NCI-H526 treated with DMSO at 0.1 percent for 48 hours (cell line): ENCODE measurements around the gene TYSND1.
A peak's percentile ranks its signal among the peaks of the same experiment; 100 is the strongest.
"Not testable (repeated sequence)": the region's sequence is repeated elsewhere in the genome, so short reads cannot be mapped to it uniquely, and the experiment has no call there.

Experiments
- DNase-seq: peaks from one replicate; lab custom pipeline; 2025; lab: John Stamatoyannopoulos, UW

Gene TYSND1

GRCh38 chr10:70109064-70109729 lies 37.3 kb downstream of the TYSND1 start:
- DNase-seq, result no peak

- DNase-seq, result no peak
Measured at GRCh38 chr10:70106958-70107791, 39.3 kb downstream of the TYSND1 start.

GRCh38 chr10:70101668-70102067 lies 44.8 kb downstream of the TYSND1 start:
- no peak for DNase-seq

GRCh38 chr10:70101068-70101562 lies 45.4 kb downstream of the TYSND1 start:
- not testable (repeated sequence) for DNase-seq

- no peak for DNase-seq
Measured at GRCh38 chr10:70098271-70098670, 48.2 kb downstream of the TYSND1 start.

- no peak for DNase-seq
Measured at GRCh38 chr10:70097459-70097858, 49.0 kb downstream of the TYSND1 start.

GRCh38 chr10:70096705-70097420 lies 49.6 kb downstream of the TYSND1 start:
- no peak for DNase-seq

GRCh38 chr10:70096016-70096704 lies 50.3 kb downstream of the TYSND1 start:
- no peak for DNase-seq

GRCh38 chr10:70094250-70094649 lies 52.2 kb downstream of the TYSND1 start:
- peak; percentile 37 for DNase-seq

GRCh38 chr10:70093335-70093944 lies 53.1 kb downstream of the TYSND1 start:
- no peak for DNase-seq

GRCh38 chr10:70092389-70092718 lies 54.1 kb downstream of the TYSND1 start:
- no peak for DNase-seq

- no peak for DNase-seq
Measured at GRCh38 chr10:70090951-70091350, 55.5 kb downstream of the TYSND1 start.

GRCh38 chr10:70090013-70090412 lies 56.5 kb downstream of the TYSND1 start:
- DNase-seq, result no peak

- no peak for DNase-seq
Measured at GRCh38 chr10:70088308-70088698, 58.2 kb downstream of the TYSND1 start.
